AG09309 (cell line): ENCODE results near the gene PRCC.
A peak's percentile ranks its signal among the peaks of the same experiment; 100 is the strongest.

Experiments used
- DNase-seq: peaks from one replicate; pipeline ENCODE4 v3.0.0-alpha.2; 2010; ENCODE audit warnings: low read depth
- H3K4me3 ChIP-seq: 2 replicates; pipeline ENCODE4 v1.5.1; 2011; ENCODE audit warnings: mild to moderate bottlenecking, low read depth, low read length, moderate library complexity; ENCODE audit not compliant: control insufficient read depth
- CTCF ChIP-seq: IDR thresholded peaks from 2 replicates; pipeline ENCODE4 v1.5.1; 2011; ENCODE audit warnings: mild to moderate bottlenecking, low read depth, low read length, inconsistent platforms; ENCODE audit not compliant: insufficient read depth, control insufficient read depth; ENCODE audit errors: missing control alignments

Gene PRCC

GRCh38 chr1:156744786-156745419, 22.4 kb upstream of the PRCC start:
- no peak for DNase-seq
- no peak for TF ChIP-seq CTCF
- H3K4me3 ChIP-seq, result no peak overlapping the region

DNA sequence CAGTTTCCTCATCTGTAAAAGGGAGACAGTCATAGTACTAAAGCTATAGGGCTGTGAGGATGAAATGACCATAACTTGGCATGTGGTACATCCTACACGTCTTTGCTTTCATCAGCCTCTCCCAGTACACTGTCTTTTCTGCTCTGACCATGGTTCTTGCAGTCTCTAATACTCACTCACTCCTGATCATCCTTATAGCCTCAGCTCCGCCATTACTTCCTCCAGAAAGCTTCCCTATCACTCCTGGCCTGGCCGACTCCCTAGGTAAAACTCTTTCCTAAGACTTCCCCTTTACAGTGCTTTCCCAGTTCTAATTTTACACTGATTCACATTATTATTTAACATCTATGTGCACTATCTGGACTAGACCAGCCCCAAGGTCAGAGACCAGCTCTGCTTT, 21.5 kb upstream of the PRCC start:
- no peak for DNase-seq
- no peak overlapping the region for H3K4me3 ChIP-seq
- TF ChIP-seq CTCF, result no peak

- TF ChIP-seq CTCF, result no peak
- no peak for DNase-seq
- H3K4me3 ChIP-seq, result peak overlapping the region; percentile 52
Measured at GRCh38 chr1:156746406-156746727, 21.0 kb upstream of the PRCC start.

DNA sequence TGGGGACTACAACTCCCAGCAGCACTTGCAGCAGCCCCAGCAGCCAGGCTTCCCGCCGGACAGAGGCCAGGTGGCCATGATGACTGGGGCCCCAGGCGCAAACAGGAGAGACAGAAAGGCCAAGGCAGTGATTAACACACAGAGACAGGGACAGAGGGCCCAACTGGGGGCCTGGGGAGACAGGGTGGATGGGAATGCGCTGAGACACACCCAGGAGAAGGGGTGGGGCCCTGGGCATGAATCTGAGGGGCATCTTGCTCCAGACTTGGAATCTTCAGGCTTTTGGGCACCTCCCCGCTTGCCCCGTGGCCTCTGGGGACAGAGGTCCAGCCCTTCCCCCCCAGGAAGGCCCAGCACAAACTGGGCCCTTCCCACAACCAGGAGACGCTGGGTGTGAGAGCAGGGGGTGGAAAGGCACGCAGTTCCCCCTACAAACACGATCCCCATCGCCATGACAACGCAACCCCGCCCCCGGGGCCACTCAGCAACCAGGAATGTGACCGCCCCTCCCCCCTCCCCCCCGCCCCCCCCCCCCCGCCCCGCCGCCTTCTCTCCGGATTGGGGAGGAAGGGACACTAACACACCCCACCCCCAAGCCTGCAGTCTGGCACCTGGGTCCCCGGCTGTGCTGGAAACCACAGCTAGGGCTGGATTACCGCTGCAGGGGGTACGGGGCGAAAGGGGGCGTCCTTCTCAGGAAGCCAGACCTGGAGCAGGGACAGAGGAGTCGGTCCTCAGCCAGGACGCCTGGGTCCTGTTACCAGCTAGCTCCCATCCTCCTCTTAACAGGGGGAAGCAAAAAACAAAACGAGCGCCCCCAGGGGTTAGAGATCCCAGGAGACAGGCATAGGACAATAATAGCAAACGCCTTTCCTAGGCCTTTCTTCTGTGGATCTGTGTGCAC, 20.4 kb upstream of the PRCC start:
- DNase-seq, result peak; percentile 78
- H3K4me3 ChIP-seq, result peak overlapping the region; percentile 52
- peak; percentile 19 for TF ChIP-seq CTCF

DNA sequence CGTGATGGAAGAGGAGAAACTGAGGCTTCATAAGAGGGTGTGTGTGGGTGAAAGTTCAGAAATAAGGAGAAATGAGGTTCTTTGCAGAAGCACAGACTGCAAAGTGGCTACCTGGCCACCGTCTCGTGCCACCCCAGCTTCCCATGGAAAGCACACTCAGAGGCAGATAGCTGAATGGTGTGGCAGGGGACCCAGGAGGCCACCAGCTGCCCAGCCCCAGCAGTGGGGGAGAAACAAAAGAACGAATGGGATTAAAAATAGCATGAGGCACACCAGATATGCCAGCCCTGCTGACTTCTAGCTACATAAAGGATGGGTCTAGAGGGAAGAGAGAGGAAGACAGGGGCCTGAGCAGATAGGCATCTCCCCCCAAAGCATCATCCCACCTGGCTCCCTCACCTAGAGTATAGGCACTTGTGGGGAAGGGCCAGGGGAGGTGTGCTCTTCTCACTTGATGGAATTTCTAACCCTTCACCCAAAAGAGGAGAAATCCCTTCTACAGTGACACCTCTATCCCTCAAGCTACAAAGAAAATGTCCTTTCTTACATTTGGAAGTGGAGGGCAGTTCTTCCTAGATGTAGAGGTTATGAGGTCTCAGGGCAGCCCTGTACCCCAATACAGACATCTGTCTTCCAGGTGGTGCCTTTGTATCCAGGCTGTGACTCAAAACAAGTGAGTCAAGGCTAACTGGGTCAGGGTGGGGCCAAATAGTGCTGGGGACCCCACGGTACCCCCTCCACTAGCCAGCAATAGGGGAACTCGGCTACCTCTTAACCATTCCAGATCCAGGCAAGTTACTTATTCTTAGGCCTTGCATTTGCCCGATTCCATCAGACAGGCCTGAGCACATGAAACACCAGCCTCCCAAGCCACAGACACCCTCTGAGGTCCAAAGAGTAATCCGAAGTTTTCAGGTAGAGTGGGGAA, 19.3 kb upstream of the PRCC start:
- peak overlapping the region; percentile 69 for H3K4me3 ChIP-seq
- TF ChIP-seq CTCF, result no peak
- DNase-seq, result no peak

- DNase-seq, result no peak
- no peak for TF ChIP-seq CTCF
Measured at GRCh38 chr1:156748670-156749418, 18.5 kb upstream of the PRCC start.

More at GRCh38 chr1:156748670-156749418, 18.5 kb upstream of the PRCC start:
- peak overlapping the region; percentile 69 for H3K4me3 ChIP-seq
